ENCODE data around the gene DYNC1I1.

DYNC1I1 gene

GRCh38 chr7:95788258-95788657 lies 15.9 kb downstream of the DYNC1I1 start:
- no peak overlapping the region for H3K4me3 ChIP-seq (replicated peaks; ENCODE audit: low read depth, low read length)
- no peak for DNase-seq (ENCODE audit: low read depth)
- TF ChIP-seq CTCF (IDR thresholded peaks at IDR 0.05; ENCODE audit: low read length, missing control alignments), result no peak

DNA sequence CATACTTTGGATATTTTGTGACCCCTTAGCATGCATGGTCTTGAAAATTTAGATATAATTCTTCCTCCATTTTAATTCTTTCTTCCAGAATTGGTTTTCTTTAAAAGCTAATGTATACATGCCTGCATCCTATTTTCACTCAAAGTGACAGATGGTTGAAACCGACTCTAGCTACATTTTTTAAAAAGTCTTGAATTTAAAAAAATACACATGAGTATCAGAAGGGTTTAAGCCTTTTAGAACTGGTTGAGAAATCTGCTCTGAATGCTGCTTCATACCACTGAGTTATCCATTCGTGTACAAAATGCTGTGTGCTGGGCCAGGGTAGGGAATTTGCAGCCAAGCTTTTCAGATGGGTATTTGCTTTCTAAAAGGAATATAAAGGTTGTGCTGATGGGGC lies 16.5 kb downstream of the DYNC1I1 start:
- no peak for DNase-seq (ENCODE audit: low read depth)
- H3K4me3 ChIP-seq (replicated peaks; ENCODE audit: low read depth, low read length), result no peak overlapping the region
- no peak for TF ChIP-seq CTCF (IDR thresholded peaks at IDR 0.05; ENCODE audit: low read length, missing control alignments)

GRCh38 chr7:95793658-95794057 lies 21.3 kb downstream of the DYNC1I1 start:
- DNase-seq (ENCODE audit: low read depth), result no peak
- no peak for TF ChIP-seq CTCF (IDR thresholded peaks at IDR 0.05; ENCODE audit: low read length, missing control alignments)

GRCh38 chr7:95794917-95795515 lies 22.7 kb downstream of the DYNC1I1 start:
- peak; percentile 54 for TF ChIP-seq CTCF (IDR thresholded peaks at IDR 0.05; ENCODE audit: low read length, missing control alignments)
- DNase-seq (ENCODE audit: low read depth), result peak; percentile 44

More at GRCh38 chr7:95793658-95794057, 21.3 kb downstream of the DYNC1I1 start:
- no peak overlapping the region for H3K4me3 ChIP-seq (replicated peaks; ENCODE audit: low read depth, low read length)

DNA sequence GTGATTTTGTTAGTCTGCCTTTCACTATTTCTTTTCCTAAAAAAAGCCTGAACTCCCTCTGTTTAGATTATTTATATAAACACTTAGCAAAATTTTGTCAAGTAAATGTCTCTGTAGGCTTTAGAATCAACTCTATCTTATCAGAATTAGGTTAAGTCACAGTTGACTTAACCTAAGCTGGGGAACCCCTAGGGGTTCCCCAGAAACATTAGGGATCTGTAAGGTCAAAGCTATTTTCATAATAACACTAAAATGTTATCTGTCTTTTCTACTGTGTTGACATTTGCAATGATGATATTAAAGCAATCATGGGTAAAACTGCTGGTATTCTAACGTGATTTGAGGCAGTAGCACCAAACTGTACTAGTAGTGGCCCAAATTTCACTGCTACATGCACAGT lies 24.3 kb downstream of the DYNC1I1 start:
- TF ChIP-seq CTCF (IDR thresholded peaks at IDR 0.05; ENCODE audit: low read length, missing control alignments), result no peak
- no peak for DNase-seq (ENCODE audit: low read depth)
- no peak overlapping the region for H3K4me3 ChIP-seq (replicated peaks; ENCODE audit: low read depth, low read length)

More at GRCh38 chr7:95794917-95795515, 22.7 kb downstream of the DYNC1I1 start:
- H3K4me3 ChIP-seq (replicated peaks; ENCODE audit: low read depth, low read length), result no peak overlapping the region

DNA sequence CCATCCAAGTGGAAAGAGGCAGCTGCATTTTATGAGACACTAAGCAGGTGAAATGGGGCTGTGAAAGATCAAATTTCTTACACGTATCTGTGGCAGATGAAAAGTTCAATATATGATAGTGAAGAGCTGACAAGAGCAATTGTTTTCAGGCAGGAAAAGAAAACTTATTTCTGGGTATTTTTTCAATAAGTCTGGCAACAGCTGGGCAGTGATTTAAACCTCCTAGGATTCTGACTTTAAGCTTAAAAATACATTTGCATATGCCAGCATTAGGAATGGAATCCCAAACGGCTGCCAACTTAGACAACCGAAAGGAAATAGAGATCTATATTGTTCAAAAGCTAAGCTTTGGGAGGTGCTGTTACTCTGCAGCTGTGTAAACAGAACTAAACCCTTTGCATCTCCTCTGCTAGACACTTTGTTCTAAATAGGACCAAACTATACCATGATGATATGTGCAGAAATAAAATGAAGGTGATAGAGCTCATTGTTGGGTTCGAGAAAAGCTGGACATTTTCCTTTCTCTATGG lies 26.1 kb downstream of the DYNC1I1 start:
- H3K4me3 ChIP-seq (replicated peaks; ENCODE audit: low read depth, low read length), result no peak overlapping the region
- DNase-seq (ENCODE audit: low read depth), result peak; percentile 7

More for the DNA sequence above, 26.1 kb downstream of the DYNC1I1 start:
- no peak for TF ChIP-seq CTCF (IDR thresholded peaks at IDR 0.05; ENCODE audit: low read length, missing control alignments)
